Measurements from ENCODE around the gene RASA2. TPM values are rescaled to one million over a fixed set of nuclear protein-coding genes. Genes with fewer than 3 reads are reported as not detected.

Gene RASA2
- total and polyA plus RNA-seq, 9 of the 15 experiments (the other 6 are each of a cell fraction or from before 2014, with no cell fraction given), result 2.0 to 12.8 (median 9.5) TPM

DNA sequence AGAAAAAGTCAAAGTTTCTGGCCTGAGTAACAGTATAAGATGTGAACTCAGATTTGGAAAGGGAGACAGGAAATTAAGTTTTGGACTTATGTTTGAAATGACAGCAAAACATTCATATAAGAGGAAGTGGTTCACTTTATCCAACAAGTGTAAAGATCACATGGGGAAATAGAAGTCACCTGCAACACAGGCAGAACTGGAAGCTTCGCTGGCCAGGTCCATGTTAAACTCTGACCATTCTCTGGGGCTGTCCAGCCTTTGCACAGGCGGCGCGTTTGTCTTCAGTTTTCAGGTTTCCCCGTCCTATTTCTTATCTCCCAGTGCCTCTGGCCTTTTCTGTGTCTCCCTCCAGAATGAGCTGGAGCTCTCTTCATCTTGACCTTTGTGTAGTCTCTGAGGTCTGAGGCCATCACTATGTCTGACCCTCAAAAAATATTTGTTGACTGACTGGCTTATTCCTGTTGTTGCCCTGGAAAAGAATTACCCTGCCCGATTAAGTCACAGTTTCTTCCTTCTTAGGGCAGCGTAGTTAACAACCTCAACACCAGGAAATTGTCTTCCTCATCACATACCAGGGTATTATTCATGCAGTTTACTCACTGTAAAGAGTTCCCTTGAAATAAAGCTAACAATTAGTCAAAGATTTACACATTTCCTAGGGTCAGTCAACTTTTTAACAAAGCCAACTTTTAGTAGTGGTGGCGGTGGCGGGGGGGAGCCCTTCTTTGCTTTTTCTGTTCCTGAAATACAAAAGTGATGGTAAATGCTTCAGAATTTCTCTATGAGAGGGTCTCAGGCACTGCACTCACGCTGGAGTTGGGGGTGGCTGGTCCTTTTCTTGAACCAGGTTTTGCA, 959 bp upstream of the RASA2 start (continued):
- TF ChIP-seq, protein P1, sequence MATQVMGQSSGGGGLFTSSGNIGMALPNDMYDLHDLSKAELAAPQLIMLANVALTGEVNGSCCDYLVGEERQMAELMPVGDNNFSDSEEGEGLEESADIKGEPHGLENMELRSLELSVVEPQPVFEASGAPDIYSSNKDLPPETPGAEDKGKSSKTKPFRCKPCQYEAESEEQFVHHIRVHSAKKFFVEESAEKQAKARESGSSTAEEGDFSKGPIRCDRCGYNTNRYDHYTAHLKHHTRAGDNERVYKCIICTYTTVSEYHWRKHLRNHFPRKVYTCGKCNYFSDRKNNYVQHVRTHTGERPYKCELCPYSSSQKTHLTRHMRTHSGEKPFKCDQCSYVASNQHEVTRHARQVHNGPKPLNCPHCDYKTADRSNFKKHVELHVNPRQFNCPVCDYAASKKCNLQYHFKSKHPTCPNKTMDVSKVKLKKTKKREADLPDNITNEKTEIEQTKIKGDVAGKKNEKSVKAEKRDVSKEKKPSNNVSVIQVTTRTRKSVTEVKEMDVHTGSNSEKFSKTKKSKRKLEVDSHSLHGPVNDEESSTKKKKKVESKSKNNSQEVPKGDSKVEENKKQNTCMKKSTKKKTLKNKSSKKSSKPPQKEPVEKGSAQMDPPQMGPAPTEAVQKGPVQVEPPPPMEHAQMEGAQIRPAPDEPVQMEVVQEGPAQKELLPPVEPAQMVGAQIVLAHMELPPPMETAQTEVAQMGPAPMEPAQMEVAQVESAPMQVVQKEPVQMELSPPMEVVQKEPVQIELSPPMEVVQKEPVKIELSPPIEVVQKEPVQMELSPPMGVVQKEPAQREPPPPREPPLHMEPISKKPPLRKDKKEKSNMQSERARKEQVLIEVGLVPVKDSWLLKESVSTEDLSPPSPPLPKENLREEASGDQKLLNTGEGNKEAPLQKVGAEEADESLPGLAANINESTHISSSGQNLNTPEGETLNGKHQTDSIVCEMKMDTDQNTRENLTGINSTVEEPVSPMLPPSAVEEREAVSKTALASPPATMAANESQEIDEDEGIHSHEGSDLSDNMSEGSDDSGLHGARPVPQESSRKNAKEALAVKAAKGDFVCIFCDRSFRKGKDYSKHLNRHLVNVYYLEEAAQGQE (IDR thresholded peaks at IDR 0.05; ENCODE audit: borderline replicate concordance), result peak; percentile 33; the same call in 1 of the 2 replicates
- TF ChIP-seq, protein P1 (CRISPR knock-in tag; IDR thresholded peaks at IDR 0.05; ENCODE audit: low read depth), result no peak
- TF ChIP-seq ZKSCAN3 (CRISPR knock-in tag; IDR thresholded peaks at IDR 0.05), result no peak
- no peak for TF ChIP-seq CBX5 (IDR thresholded peaks at IDR 0.05; ENCODE audit: borderline replicate concordance, low read depth)
- TF ChIP-seq TBP (optimal IDR thresholded peaks at IDR 0.05; ENCODE audit: low read depth, low read length), result peak; percentile 6
- no peak for TF ChIP-seq PHB2 (IDR thresholded peaks at IDR 0.05; ENCODE audit: low read depth)
- TF ChIP-seq CHD2 (IDR thresholded peaks at IDR 0.05; ENCODE audit: low read depth, low read length), result no peak
- TF ChIP-seq NR2C1 (IDR thresholded peaks at IDR 0.05), result 0 out of 2 replicates have a peak, but pooled peaks have one; percentile 27
- TF ChIP-seq NR2C1 (tag; IDR thresholded peaks at IDR 0.05), result no peak
- TF ChIP-seq ZNF79 (CRISPR knock-in tag; IDR thresholded peaks at IDR 0.05; ENCODE audit: low read depth), result no peak
- peak; percentile 28 for TF ChIP-seq CBFA2T3 (IDR thresholded peaks at IDR 0.05)
- peak; percentile 74 for TF ChIP-seq SPI1 (IDR thresholded peaks at IDR 0.05; ENCODE audit: borderline replicate concordance, low read depth, low read length)
- 0 out of 2 replicates have a peak, but pooled peaks have one; percentile 10 for TF ChIP-seq L3MBTL2 (IDR thresholded peaks at IDR 0.05)

Data from K562 (cell line).